Activated CD8-positive, alpha-beta memory T cell treated with anti-CD3 and anti-CD28 coated beads, Interleukin-2, amount 50 U/mL, for 24 hours (primary cell): ENCODE data around the gene GTF2A2.

Source experiments
- DNase-seq: peaks from one replicate; pipeline ENCODE4 v3.0.0-alpha.2; 2020; ENCODE audit errors: extremely low read depth

The GTF2A2 gene

GRCh38 chr15:59605994-59606393 is 51.3 kb downstream of the GTF2A2 start:
- DNase-seq: no peak

DNA sequence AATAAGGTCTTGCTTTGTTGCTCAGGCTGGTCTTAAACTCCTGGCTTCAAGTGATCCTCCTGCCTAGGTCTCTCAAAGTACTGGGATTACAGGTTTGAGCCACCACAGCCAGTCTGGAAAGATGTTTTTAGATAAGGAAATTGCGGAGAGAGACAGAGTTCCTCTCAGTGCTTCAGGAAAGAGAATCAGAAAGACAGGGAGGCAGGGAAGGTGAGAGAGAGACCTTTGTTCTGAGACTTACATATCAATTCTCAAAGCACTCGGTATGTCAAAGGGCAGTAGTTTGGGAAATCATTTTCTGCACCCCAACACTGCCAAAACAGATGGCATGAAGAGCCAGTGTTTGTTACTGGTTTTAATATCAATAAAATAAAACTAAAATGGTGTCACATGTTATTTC is 58.9 kb downstream of the GTF2A2 start:
- no peak for DNase-seq

DNA sequence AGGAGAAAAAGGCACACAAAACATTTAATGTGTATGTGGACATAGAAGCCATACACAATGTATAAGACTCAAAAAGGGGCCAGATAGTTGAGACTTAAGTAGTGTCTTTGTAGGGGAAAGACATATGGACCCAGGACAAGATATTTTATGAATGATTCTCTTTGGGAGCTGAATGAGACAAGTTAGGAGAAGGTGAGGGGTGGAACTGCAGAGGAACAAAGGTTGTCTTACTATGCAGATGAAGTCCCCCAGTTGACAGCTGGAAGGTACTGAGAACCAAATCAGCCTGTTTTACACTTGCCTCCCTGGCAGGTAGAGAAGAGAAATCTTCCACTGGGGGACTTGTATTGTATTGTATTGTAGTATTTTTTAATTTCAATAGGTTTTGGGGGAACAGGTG is 60.7 kb downstream of the GTF2A2 start:
- no peak for DNase-seq

DNA sequence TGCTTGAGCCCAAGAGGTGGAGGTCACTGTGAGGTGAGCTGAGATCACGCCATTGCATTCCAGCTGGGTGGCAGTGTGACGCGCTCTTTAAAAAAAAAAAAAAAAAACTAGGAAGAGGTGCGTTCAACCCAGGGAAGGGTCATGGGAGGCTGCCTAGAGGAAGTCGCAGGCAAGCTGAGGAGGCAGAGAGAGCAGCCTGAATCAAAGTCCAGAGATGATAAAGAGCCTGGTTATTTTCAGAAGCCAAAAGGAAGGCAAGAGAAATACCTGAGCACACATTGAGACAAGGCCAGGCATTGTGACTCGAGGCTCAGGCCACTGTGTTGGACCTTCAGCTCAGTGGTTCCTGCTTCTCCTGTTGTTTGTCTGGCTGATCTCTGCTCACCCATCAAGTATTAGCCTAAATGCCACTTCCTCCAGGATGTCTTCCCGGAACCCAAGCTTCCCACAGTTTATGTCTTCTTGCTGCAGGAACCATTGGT is 61.8 kb downstream of the GTF2A2 start:
- no peak for DNase-seq

DNA sequence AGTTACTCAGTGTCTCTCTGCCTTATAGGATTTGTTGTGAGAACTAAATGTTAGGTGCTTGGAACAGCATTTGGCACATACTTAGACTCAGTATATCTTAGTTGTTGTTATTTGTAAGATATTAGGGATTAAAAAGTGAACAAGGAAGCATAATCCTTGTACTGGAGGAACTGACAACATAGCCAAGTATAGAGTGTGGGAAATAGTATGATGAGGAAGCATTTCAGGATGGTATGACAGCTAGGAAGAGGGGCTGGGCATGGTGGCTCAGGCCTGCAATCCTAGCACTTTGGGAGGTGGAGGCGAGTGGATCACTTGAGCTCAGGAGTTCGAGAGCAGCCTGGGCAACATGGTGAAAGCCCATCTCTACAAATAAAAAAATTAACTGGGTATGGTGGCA is 62.3 kb downstream of the GTF2A2 start:
- no peak for DNase-seq

DNA sequence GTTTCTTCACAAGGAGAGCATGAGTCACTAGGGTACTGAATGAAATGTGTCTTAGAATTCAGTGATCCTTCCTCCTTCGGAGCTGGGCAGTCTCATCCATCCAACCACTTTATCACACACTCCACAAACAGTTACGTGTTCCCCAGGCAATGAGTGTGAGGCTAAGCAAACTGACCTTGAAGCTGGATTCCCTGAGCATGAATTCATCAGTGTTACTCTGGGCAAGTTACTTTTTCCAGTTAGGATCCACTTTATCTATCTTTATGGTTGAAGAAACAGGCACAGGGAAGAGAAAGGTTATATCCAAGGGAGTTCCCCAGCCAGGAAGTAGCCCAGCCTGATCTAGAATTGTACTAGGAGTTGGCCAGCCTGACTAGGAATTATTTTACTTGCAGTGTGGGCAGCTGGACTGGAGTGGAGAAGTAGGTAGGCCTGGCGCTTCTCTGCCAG is 62.8 kb downstream of the GTF2A2 start:
- no peak for DNase-seq

DNA sequence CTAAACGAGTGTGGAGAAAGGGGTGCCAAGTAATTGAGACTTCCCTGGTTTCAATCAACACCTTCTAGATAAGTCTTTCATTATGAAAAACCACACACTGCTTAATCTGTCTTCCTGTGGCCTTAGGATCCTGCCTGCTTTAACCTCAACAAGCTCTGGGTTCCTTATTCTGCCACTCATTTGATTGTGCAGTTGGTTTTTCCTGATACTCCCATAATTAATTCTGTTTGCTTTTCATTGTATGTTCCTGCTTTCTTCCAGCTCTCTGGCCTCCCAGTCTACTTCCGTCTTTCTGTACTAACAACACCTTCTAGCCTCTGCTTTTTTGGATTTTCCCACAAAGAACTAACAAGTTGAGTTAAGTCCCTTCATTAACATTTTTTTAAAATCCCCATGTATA is 66.0 kb downstream of the GTF2A2 start:
- DNase-seq: no peak

DNA sequence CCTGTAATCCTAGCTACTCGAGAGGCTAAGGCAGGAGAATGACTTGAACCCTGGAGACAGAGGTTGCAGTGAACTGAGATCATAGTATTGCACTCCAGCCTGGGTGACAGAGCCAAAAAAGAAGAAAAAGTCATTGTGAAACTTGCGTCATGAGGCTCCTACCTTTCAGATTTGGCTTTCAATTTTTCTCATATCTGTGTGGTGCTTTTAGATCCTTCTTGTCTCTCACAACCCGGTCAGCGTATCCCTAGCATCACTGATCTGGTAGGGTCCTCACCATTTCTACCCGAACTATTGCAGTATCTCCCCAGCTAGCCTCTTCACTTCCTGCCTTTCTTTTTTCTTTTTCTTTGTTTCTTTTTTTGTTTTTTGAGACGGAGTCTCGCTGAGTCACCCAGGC is 67.3 kb downstream of the GTF2A2 start:
- no peak for DNase-seq
